HG03045 (cell line): ENCODE data around the gene NUMB.

Source experiments
- ATAC-seq: cut with Tn5 transposase; IDR thresholded peaks from one replicate; pipeline ENCODE4 v1.9.1; 2021; ENCODE audit warnings: mild to moderate bottlenecking, moderate library complexity; ENCODE audit not compliant: unreplicated experiment

NUMB gene

DNA sequence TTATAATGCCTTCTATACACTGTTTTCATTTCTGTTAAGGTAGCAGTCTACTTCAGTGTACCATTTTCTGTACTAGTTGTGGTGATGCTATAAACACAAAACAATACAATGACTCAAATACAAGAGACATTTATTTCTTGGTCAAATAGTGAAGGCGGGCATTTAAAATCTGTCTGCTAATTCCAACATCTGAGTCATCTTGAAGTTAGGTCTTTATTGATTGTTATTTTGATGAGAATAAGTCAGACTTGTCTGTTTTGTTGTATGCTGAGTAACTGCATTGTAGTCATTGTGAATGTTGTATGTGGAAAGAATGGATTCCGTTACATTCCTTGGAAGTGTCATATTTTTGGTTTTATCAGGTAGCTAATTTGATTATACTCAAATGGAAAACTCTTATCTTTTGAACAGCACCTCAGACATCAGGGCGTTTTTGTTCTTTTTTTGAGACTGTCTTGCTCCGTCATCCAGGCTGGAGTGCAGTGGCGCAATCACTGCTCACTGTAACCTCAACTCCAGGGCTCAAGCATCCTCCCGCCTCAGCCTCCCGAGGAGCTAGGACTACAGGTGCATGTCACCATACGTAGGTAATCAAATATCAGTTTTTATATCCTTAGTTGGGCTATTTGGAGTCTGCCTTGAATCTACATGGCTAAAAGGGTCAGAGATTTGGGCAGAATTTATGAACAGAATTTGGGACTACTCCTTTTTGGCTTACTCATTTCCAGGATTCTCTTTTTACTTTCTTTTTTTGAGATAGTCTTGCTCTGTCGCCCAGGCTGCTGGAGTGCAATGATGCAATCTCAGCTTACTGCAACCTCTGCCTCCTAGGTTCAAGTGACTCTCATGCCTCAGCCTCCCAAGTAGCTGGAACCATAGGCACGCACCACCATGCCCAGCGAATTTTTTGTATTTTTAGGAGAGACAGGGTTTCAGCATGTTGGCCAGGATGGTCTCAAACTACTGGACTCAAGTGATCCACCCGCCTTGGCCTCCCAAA lies 164.3 kb downstream of the NUMB start:
- no peak for ATAC-seq

DNA sequence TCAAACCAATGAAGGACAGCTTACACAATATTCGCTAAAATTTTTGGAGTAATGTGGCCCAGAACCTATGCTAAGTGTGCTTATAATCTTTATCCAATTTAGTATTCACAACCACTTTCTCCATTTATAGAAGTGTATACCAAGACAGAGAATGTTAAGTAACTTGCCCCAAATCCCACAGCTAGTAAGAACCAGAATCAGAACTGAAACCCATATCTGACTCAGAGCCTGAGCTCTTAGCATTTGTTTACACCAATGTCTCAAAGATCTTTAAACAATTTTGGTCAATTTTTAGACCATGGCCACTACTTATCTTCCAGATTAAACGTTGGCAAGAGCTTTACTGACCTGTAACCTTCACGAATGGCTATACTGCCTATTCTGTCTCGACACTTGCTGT lies 168.1 kb downstream of the NUMB start:
- peak; percentile 69 for ATAC-seq

DNA sequence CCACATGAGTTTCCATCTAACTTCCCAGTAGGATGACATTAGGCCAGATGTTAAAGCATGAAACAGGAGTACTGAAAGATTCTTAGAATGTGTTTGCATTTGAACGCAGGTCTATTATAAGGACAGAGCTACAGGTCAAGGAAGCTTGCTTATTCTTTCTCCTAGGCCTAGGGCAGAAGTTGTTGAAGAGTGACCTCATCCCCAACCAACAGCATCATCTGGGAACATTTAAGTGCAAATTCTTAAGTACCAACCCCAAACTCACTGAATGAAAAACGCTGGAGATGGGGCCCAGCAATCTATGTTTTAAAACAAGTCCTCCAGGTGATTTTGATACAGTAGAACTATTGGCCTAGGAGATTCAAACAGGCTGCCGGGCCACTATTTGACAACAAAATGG lies 168.6 kb downstream of the NUMB start:
- no peak for ATAC-seq

DNA sequence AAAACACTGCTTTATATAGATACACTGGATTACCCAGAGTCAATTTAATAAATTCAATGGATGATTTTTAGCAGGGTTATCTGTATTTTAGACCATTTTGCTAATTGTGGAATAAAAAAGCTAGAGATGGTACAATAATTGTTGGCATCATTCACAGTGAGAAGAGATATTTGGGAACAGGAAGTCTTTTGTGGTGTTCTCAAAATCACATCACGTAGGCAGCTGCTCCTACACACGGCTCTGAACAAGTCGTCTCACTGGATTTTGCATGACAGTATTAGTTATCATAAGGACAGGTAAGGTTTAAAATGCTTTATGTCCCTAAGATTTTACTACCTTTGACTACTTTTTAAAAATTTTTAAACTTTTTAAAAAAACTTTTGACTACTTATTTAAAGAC lies 169.0 kb downstream of the NUMB start:
- ATAC-seq: no peak

DNA sequence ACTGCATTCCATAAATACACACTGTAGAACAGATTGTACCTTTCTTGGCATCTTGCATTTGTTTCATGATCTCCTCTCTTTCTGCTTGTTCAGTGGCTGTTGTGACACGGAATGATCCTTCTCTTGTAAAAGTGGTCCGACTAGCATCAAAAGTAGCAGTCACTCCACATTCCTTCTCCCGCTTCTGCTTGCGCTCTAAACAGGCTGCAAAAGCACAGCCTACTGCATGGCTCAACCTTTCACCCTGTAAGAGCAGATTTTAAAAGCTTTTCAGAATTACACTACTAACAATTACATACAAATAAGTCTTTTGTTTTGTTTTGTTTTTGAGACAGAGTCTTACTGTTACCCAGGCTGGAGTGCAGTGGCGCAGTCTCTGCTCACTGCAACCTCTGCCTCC lies 171.3 kb downstream of the NUMB start:
- no peak for ATAC-seq

DNA sequence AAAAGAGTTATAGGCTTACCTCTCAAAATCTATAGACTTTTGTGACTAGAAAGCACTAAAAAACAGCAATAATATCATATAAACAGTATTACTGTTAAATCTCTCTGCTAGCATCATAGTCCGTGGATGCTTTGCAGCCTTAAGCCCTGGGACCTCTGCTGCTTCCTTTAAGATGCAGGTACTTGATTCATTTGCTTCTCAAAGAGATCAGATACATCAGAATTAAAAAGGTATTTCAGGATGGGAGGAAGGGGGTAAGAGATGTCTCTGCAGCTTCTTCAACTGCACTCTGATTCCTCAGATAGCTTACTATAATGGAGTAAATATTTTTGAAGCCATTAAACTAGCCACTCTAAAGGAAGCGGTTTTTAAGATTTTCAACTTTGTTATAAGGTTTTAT lies 171.7 kb downstream of the NUMB start:
- no peak for ATAC-seq

DNA sequence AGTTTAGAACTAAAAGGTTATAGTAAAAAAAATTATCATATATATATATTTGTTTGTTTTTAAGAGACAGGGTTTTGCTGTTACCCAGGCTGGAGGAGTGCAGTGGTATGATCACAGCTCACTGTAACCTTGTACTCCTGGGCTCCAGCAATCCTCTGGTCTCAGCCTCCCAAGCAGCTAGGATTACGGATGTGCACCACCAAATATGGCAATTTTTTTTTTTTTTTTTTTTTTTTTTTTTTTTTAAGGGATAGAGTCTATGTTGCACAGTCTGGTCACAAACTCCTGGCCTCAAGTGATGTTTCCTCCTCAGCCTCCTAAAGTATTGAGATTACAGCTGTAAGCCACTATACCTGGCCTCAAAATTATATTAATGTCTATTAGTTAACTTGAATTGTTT lies 172.4 kb downstream of the NUMB start:
- no peak for ATAC-seq

DNA sequence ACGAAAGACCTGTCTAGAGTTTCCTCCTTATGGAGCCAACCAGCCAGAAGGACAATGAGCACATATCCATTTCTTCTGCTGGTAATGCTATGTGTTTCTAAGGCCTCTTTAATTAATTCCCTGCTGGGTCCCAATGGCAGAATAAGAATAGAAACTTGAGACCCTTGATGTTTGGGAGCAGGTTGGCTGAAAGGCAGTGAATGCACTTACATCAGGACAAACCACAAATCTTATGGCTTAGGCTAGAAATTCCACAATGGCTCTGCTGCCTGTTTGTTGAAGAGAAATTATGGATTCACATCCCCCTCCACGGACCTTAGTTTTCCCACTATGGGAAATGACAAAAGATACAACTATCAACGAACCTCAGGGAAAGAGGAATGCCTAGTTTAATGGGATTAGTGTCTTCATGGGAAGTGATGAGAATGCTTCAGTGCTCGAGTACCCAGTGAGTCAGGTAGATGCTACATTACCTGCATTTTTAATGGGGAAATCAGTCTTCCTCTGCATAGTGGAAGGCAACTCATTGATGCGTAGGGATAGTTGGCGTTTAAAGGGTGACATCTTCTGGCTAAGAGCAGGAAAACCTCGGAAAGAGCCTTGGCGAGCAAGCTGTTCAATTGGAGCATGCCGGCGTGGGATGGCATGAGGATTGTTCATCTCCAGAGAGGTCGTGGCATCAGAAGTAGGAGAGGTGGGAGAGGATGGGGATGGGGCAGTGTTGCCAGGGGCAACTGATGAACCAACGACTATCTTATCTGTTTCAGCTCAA lies 174.6 kb downstream of the NUMB start:
- ATAC-seq: no peak

DNA sequence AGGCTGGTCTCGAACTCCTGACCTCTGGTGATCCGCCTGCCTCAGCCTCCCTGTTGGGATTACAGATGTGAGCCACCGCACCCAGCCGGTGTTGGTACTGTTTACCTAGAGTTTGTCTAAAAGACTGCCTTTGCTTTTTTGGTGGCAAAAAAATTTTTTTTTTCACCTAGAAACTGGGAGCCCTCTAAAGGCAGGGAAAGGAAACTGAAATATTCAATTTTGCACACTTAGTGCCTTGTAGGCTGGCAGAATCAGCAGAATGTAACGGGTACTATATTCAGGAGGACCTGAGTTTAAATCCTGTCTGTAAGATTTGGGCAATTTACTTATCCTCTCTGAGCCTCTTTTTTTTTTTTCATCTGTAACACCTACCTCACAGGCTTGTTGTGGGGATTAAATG lies 177.4 kb downstream of the NUMB start:
- no peak for ATAC-seq

DNA sequence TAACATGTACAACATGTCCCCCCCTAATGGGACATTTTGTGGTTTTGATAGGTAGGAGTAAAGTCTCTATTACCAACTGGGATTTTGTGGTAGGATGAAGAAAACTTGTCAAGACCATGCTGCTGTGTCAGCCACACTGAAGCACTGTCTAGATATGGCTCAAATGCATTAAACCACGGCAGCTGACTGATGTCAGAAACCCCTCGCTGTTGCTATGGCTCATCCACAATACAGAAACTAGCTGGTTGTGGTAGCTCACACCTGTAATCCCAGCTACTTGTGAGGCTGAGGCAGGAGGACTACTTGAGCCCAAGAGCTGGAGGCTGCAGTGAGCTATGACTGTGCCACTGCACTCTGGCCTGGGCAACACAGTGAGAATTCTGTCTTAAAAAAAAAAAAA lies 181.0 kb downstream of the NUMB start:
- no peak for ATAC-seq

DNA sequence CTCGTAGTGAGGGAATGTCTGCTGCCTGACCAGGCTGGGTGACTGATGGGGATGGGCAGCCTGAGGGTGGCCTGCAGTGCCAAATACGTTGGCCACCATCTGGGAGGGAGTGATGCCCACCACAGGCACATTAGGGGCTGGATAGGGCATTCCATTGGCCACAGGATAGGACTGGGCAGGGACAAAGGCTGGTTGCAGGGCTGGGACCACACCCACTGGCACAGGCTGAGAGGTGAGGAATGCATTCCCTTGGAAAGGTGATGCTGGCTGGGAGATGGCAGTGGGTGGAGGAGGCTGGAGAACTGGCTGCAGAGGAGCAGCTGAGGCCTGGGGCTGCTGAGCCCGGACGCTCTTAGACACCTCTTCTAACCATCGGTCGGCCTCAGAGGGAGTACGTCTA lies 181.5 kb downstream of the NUMB start:
- no peak for ATAC-seq

DNA sequence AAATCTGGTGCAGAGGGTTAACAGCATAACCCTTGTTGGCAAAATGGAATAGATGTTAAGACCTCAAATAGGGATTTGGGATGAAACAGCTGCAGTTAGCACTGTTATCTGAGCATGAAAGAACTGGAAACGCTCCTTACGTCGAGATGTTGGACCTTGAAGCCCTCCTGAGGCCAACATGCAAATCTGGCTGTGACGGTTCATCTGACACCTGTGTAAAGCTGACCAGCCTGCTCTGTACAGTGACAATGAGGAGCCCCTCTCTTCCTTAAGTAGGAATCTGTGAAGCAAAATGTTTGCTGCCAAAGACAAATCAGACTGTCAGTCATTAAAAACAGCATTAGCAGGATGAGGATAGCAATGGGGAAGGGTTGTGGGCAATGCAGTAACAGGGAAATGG lies 184.5 kb downstream of the NUMB start:
- no peak for ATAC-seq

DNA sequence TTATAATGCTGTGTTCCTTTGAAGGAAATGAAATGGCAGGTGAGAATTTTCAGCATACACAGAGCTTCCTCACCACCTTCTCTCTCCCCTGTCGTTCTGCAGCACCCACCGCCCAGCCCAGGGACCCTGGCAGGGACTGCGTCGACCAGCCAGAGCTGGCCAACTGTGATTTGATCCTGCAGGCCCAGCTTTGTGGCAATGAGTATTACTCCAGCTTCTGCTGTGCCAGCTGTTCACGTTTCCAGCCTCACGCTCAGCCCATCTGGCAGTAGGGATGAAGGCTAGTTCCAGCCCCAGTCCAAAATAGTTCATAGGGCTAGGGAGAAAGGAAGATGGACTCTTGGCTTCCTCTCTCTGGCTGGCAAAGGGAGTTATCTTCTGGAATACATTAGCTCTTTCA lies 186.0 kb downstream of the NUMB start:
- ATAC-seq: no peak

DNA sequence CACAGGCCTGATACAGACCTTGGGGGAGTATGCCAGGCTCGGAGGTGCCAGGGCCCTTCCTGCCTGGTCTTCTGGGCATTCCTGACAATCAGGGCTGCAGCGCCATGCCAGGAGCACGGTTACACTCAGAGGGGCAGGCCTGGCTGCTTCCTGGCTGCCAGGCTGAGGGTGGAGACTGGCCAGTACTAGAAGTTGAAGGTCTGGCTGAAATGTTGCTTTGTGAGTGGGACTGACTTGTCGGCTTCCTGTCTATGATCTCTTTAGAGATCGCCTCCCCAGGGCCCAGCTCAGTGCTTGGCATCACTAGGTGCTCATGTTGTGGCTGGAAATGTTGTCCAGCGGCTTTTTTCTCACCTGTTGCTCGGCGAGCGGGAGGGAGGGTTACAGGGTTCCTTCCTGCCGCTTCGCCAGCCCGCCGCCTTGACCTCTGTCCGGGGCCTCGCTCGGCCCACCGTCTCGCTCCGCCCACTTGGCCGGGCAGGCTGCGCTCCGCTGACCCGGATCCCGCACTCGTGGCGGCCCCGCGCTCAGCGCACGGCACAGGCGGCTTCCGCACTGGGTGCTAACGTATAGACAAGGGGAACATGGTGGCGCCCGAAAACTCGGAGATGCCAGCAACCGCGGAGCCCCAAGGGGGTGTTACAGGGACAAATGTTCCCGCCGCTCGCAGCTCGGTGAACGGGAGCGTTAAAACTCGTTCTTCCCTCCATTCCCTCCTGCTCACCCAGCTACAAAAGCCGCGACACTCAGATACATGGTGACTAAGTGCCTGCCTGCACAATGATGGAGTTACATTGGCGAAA lies 188.4 kb downstream of the NUMB start:
- no peak for ATAC-seq

DNA sequence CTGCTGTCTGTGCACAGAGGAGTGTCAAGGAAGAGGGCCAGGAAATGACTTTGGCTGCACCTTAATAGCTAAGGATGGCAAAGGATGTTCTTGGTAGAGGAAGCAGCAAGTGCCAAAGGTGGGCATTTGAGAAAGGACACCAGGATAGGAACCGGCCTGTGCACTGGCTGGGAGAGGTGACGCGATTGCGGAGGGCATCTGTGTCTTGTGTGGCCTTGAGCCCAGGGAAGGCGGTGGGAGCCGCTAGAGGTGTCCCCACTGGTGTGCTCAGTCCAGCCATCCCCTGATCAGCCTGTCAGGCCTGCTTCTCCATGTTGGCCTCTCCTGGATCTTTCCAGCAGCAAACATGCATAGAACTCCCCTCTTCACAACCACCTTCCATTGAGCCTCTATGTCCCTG lies 190.9 kb downstream of the NUMB start:
- ATAC-seq: no peak

DNA sequence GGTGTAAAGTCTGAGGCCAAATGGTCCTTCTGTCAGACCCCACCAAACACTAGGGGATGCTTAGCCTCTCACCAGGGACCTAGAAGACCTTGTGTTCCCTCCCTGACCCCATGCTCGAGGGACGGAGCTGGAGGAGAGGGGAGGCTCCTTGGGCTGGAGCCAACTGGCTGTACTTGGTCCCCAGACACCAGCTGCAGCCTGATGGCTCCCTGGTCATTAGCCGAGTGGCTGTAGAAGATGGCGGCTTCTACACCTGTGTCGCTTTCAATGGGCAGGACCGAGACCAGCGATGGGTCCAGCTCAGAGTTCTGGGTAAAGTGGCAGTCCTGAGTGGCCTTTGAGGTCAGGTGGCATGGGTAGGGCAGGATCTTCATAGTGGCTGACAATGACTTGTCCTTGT lies 192.0 kb downstream of the NUMB start:
- no peak for ATAC-seq

DNA sequence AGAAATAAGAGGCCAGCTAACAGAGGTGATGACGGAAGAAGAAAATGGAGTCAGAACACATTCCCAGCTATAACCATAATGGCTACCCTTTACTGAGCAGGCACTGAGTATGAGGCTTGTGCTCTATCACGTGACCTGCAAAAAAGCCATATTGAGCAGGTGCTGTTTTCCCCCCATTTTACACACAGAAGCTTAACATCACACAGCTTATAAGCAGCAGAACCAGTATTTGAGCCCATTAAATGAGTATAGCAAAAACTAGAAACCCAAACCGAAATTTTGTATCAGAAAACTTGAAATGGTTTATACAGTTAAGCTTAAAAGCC lies 192.7 kb downstream of the NUMB start:
- no peak for ATAC-seq

DNA sequence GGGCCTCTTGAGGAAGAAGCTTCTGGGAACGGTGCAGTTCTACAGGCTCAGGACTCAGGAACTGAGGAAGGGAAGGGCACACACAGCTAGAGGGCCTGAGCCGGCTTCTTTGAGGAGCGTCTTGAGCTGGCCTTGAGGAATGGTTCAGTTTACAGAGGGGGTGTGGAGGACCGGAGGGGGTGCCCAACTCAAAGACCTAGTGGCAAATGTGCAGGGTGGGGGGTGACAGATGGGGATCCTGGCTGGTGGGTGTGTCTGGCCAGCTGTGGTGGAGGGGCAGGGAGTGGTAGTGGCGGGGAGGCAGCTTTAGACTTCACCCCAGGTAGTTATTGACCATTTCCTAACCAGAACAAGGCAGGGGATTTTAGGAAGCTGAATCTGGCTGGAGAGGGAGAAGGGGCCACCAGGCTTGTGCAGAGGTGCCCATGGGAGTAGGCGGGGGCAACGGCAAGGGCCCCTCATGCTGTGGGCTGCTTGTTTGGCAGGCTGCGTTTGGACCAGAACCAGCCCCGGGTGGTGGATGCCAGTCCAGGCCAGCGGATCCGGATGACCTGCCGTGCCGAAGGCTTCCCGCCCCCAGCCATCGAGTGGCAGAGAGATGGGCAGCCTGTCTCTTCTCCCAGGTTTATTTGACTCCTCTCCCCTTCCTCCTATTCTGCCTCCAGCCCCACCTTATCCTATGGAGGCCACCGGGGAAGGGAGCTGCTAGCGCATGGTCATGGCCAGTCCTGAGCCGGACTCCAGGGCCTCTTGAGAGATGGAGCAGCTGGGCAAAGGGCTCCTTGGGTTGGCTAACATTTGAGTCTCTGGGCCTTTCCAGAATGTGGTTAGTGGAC lies 193.2 kb downstream of the NUMB start:
- no peak for ATAC-seq

DNA sequence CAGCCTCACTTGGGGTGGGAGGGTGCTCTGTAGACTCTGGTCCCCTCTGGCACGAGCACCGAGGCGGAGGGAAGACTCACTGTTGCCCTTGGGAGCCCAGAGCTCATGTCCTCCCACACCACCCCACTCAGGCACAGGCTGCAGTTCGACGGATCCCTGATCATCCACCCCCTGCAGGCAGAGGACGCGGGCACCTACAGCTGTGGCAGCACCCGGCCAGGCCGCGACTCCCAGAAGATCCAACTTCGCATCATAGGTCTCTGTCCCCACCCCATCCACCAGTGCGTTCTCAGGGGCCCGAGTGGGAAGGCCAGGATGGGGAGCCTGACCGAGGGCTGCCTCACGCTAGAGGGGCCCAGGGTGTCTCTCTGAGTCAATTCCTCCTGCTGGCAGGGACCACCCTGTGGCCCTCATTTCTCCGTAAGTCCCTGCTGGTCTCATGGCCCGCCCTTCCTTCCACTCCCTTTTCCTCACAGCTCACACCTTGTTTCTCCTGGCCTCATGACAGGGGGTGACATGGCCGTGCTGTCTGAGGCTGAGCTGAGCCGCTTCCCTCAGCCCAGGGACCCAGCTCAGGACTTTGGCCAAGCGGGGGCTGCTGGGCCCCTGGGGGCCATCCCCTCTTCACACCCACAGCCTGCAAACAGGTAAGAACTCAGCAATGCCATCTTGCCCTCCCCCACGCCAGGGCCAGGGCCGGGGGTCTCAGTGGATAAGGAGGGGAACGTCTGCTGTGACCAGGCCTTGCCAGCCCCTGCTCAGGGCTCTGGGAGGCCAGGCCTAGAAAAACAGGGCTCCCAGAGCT lies 194.1 kb downstream of the NUMB start:
- no peak for ATAC-seq

DNA sequence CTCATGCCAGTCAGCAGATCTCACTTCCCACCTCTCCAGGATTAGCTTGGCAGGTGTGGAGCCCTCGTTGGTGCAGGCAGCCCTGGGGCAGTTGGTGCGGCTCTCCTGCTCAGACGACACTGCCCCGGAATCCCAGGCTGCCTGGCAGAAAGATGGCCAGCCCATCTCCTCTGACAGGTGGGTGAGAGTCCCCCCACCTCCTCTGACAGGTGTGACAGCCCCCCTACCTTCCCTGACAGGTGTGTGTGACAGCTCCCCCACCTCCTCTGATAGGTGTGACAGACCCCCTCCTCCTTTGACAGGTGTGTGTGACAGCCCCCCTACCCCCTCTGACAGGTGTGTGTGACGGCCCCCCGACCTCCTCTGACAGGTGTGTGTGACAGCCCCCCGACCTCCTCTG lies 194.7 kb downstream of the NUMB start:
- ATAC-seq: no peak
